Skeletal muscle satellite cell (primary cell): ENCODE measurements around the gene TMEM239.

ENCODE experiments used
- H3K27me3 ChIP-seq: 2 replicates; pipeline ENCODE4 v1.7.0; 2013; ENCODE audit warnings: low read length; ENCODE audit not compliant: control insufficient read depth, insufficient read depth
- H3K36me3 ChIP-seq: 2 replicates; pipeline ENCODE4 v1.7.0; 2013; ENCODE audit warnings: mild to moderate bottlenecking, control low read depth, low read length; ENCODE audit not compliant: insufficient read depth
- H3K4me1 ChIP-seq: 2 replicates; pipeline ENCODE4 v1.7.0; 2013; ENCODE audit warnings: low read length; ENCODE audit not compliant: control insufficient read depth, insufficient read depth
- H3K4me2 ChIP-seq: 2 replicates; pipeline ENCODE4 v1.7.0; 2013; ENCODE audit warnings: mild to moderate bottlenecking, low read length
- H3K4me3 ChIP-seq: 2 replicates; pipeline ENCODE4 v1.7.0; 2013; ENCODE audit warnings: low read length
- H3K9ac ChIP-seq: 2 replicates; pipeline ENCODE4 v1.7.0; 2013; ENCODE audit warnings: mild to moderate bottlenecking, low read depth, low read length, moderate library complexity
- H3K9me3 ChIP-seq: replicated peaks from 2 replicates; pipeline ENCODE4 v1.7.0; 2013; ENCODE audit warnings: mild to moderate bottlenecking, control low read depth, low read length

The TMEM239 gene

GRCh38 chr20:2840967-2841531 is 24.9 kb downstream of the TMEM239 start:
- peak overlapping the region; percentile 96 for H3K9ac ChIP-seq
- no peaks in the 10 kb centered on the region for H3K9me3 ChIP-seq
- peak overlapping the region; percentile 85 for H3K4me3 ChIP-seq
- H3K4me1 ChIP-seq: peaks cover 9% of the 10 kb centered on the region
- H3K36me3 ChIP-seq: peaks cover 2% of the 10 kb centered on the region
- peak overlapping the region; percentile 86 for H3K4me2 ChIP-seq
- no peaks in the 10 kb centered on the region for H3K27me3 ChIP-seq

- Histone ChIP-seq H3K4me1 (no peaks in the 10 kb centered on the region), H3K4me2 (no peak overlapping the region), H3K4me3 (no peak overlapping the region), H3K36me3 (no peaks in the 10 kb centered on the region), H3K9me3 (no peaks in the 10 kb centered on the region), H3K27me3 (no peaks in the 10 kb centered on the region), H3K9ac (no peak overlapping the region)
Measured at GRCh38 chr20:2845607-2846006, 29.4 kb downstream of the TMEM239 start.

GRCh38 chr20:2846698-2847097 is 30.5 kb downstream of the TMEM239 start:
- no peaks in the 10 kb centered on the region for H3K9me3 ChIP-seq
- no peaks in the 10 kb centered on the region for H3K36me3 ChIP-seq
- no peak overlapping the region for H3K4me2 ChIP-seq
- no peak overlapping the region for H3K4me3 ChIP-seq
- no peak overlapping the region for H3K9ac ChIP-seq
- H3K27me3 ChIP-seq: no peaks in the 10 kb centered on the region
- no peaks in the 10 kb centered on the region for H3K4me1 ChIP-seq

- H3K27me3 ChIP-seq: no peaks in the 10 kb centered on the region
- no peaks in the 10 kb centered on the region for H3K36me3 ChIP-seq
- no peaks in the 10 kb centered on the region for H3K9me3 ChIP-seq
- no peak overlapping the region for H3K4me2 ChIP-seq
- H3K4me3 ChIP-seq: no peak overlapping the region
- H3K4me1 ChIP-seq: no peaks in the 10 kb centered on the region
- no peak overlapping the region for H3K9ac ChIP-seq
Measured at GRCh38 chr20:2847802-2848201, 31.6 kb downstream of the TMEM239 start.

GRCh38 chr20:2849529-2849928 is 33.4 kb downstream of the TMEM239 start:
- no peak overlapping the region for H3K4me2 ChIP-seq
- no peaks in the 10 kb centered on the region for H3K4me1 ChIP-seq
- no peaks in the 10 kb centered on the region for H3K27me3 ChIP-seq
- no peak overlapping the region for H3K9ac ChIP-seq
- no peaks in the 10 kb centered on the region for H3K36me3 ChIP-seq
- no peak overlapping the region for H3K4me3 ChIP-seq
- H3K9me3 ChIP-seq: no peaks in the 10 kb centered on the region

- no peak overlapping the region for H3K4me3 ChIP-seq
- H3K27me3 ChIP-seq: no peaks in the 10 kb centered on the region
- no peak overlapping the region for H3K4me2 ChIP-seq
- H3K4me1 ChIP-seq: no peaks in the 10 kb centered on the region
- H3K9ac ChIP-seq: no peak overlapping the region
- H3K9me3 ChIP-seq: no peaks in the 10 kb centered on the region
- no peaks in the 10 kb centered on the region for H3K36me3 ChIP-seq
Measured at GRCh38 chr20:2851086-2851485, 34.9 kb downstream of the TMEM239 start.

GRCh38 chr20:2858591-2858990 is 42.4 kb downstream of the TMEM239 start:
- no peak overlapping the region for H3K4me3 ChIP-seq
- H3K4me2 ChIP-seq: no peak overlapping the region
- H3K9ac ChIP-seq: no peak overlapping the region
- H3K27me3 ChIP-seq: no peaks in the 10 kb centered on the region
- H3K4me1 ChIP-seq: peaks cover 12% of the 10 kb centered on the region
- H3K36me3 ChIP-seq: peaks cover 10% of the 10 kb centered on the region
- no peaks in the 10 kb centered on the region for H3K9me3 ChIP-seq

- peaks cover 12% of the 10 kb centered on the region for H3K4me1 ChIP-seq
- no peak overlapping the region for H3K9ac ChIP-seq
- no peaks in the 10 kb centered on the region for H3K9me3 ChIP-seq
- H3K4me3 ChIP-seq: no peak overlapping the region
- H3K36me3 ChIP-seq: peaks cover 16% of the 10 kb centered on the region
- no peak overlapping the region for H3K4me2 ChIP-seq
- H3K27me3 ChIP-seq: no peaks in the 10 kb centered on the region
Measured at GRCh38 chr20:2859330-2860121, 43.4 kb downstream of the TMEM239 start.

GRCh38 chr20:2864626-2865025 is 48.5 kb downstream of the TMEM239 start:
- H3K4me2 ChIP-seq: no peak overlapping the region
- peaks cover 4% of the 10 kb centered on the region for H3K4me1 ChIP-seq
- H3K9me3 ChIP-seq: no peaks in the 10 kb centered on the region
- no peak overlapping the region for H3K9ac ChIP-seq
- no peak overlapping the region for H3K4me3 ChIP-seq
- no peaks in the 10 kb centered on the region for H3K27me3 ChIP-seq
- peaks cover 41% of the 10 kb centered on the region for H3K36me3 ChIP-seq

- no peak overlapping the region for H3K4me3 ChIP-seq
- no peak overlapping the region for H3K4me2 ChIP-seq
- no peak overlapping the region for H3K9ac ChIP-seq
- no peaks in the 10 kb centered on the region for H3K4me1 ChIP-seq
- H3K9me3 ChIP-seq: no peaks in the 10 kb centered on the region
- no peaks in the 10 kb centered on the region for H3K27me3 ChIP-seq
- H3K36me3 ChIP-seq: peaks cover 41% of the 10 kb centered on the region
Measured at GRCh38 chr20:2865101-2865500, 48.9 kb downstream of the TMEM239 start.

- Histone ChIP-seq H3K4me3 (no peak overlapping the region), H3K9ac (no peak overlapping the region), H3K9me3 (no peaks in the 10 kb centered on the region), H3K4me2 (no peak overlapping the region), H3K27me3 (no peaks in the 10 kb centered on the region), H3K36me3 (peaks cover 41% of the 10 kb centered on the region), H3K4me1 (peaks cover 5% of the 10 kb centered on the region)
Measured at GRCh38 chr20:2865630-2866029, 49.5 kb downstream of the TMEM239 start.

- Histone ChIP-seq H3K9me3 (no peaks in the 10 kb centered on the region), H3K27me3 (no peaks in the 10 kb centered on the region), H3K9ac (no peak overlapping the region), H3K4me3 (no peak overlapping the region), H3K4me1 (peaks cover 11% of the 10 kb centered on the region), H3K36me3 (peaks cover 37% of the 10 kb centered on the region), H3K4me2 (no peak overlapping the region)
Measured at GRCh38 chr20:2866236-2866635, 50.1 kb downstream of the TMEM239 start.
